OCI-LY3 (cell line): Measurements from ENCODE around the gene BCKDHA.

ENCODE experiments used
- CTCF ChIP-seq: fragments of 200-600, 300-600 bp; sonication (generic); IDR thresholded peaks from 2 replicates; pipeline ENCODE4 v1.5.1; 2014; ENCODE audit warnings: antibody characterized with exemption, low read length, low read depth
- EZH2phosphoT487 ChIP-seq: fragments of 200-600 bp; shearing (Covaris generic); IDR thresholded peaks from 2 replicates; pipeline ENCODE4 v1.6.1; 2018; ENCODE audit warnings: antibody characterized with exemption, mixed run types, low read depth

- TF ChIP-seq CTCF (peak; percentile 99), EZH2phosphoT487 (no peak)
Observed at GRCh38 chr19:41449079-41449864, 51.7 kb downstream of the BCKDHA start.
